HG03354 (cell line): ENCODE measurements around the gene ATF3.
"Not testable (repeated sequence)": the region's sequence is repeated elsewhere in the genome, so short reads cannot be mapped to it uniquely, and the experiment has no call there.

Experiments used
- ATAC-seq: cut with Tn5 transposase; IDR thresholded peaks from one replicate; pipeline ENCODE4 v1.9.1; 2021; ENCODE audit warnings: mild to moderate bottlenecking; ENCODE audit not compliant: unreplicated experiment, poor library complexity, severe bottlenecking

Gene ATF3

GRCh38 chr1:212622906-212623305 lies 14.3 kb downstream of the ATF3 start:
- ATAC-seq = no peak

- no peak for ATAC-seq
Observed at GRCh38 chr1:212623603-212624002, 15.0 kb downstream of the ATF3 start.

- ATAC-seq = no peak
Observed at GRCh38 chr1:212624976-212625501, 16.5 kb downstream of the ATF3 start.

- no peak for ATAC-seq
Observed at GRCh38 chr1:212625781-212626450, 17.4 kb downstream of the ATF3 start.

GRCh38 chr1:212628046-212628445 lies 19.5 kb downstream of the ATF3 start:
- ATAC-seq = no peak

GRCh38 chr1:212628813-212629415 lies 20.4 kb downstream of the ATF3 start:
- ATAC-seq = no peak

- ATAC-seq = peak; percentile 4
Observed at GRCh38 chr1:212629450-212630157, 21.0 kb downstream of the ATF3 start.

GRCh38 chr1:212630158-212630900 lies 21.8 kb downstream of the ATF3 start:
- ATAC-seq = peak; percentile 98

- ATAC-seq = no peak
Observed at GRCh38 chr1:212633161-212633560, 24.6 kb downstream of the ATF3 start.

- ATAC-seq = no peak
Observed at GRCh38 chr1:212634252-212634651, 25.7 kb downstream of the ATF3 start.

- ATAC-seq = no peak
Observed at GRCh38 chr1:212635141-212635631, 26.6 kb downstream of the ATF3 start.

GRCh38 chr1:212637902-212638301 lies 29.3 kb downstream of the ATF3 start:
- no peak for ATAC-seq

GRCh38 chr1:212638492-212639151 lies 30.1 kb downstream of the ATF3 start:
- no peak for ATAC-seq

GRCh38 chr1:212639524-212639923 lies 31.0 kb downstream of the ATF3 start:
- not testable (repeated sequence) for ATAC-seq

GRCh38 chr1:212640223-212640878 lies 31.8 kb downstream of the ATF3 start:
- no peak for ATAC-seq

GRCh38 chr1:212641956-212642355 lies 33.4 kb downstream of the ATF3 start:
- no peak for ATAC-seq

- no peak for ATAC-seq
Observed at GRCh38 chr1:212643877-212644276, 35.3 kb downstream of the ATF3 start.

GRCh38 chr1:212644866-212645545 lies 36.4 kb downstream of the ATF3 start:
- no peak for ATAC-seq
